Articular chondrocyte of knee joint (primary cell): ENCODE measurements around the gene KIF11. TPM values are rescaled to one million over a fixed set of nuclear protein-coding genes. Genes with fewer than 3 reads are reported as not detected.

Experiments
- small RNA-seq: library from RNA; depleted of rRNA; stranded (forward); fragments of <200 nt; gene quantifications from one replicate; pipeline ENCODE3, GENCODE V24; 2012
- total RNA-seq: library from RNA; depleted of rRNA; stranded (reverse); fragments of >200 nt; gene quantifications from 2 replicates; pipeline ENCODE4 v1.2.3, GENCODE V29; 2012

The KIF11 gene
- total RNA-seq: 18.4 and 26.5 TPM in 2 replicates

DNA sequence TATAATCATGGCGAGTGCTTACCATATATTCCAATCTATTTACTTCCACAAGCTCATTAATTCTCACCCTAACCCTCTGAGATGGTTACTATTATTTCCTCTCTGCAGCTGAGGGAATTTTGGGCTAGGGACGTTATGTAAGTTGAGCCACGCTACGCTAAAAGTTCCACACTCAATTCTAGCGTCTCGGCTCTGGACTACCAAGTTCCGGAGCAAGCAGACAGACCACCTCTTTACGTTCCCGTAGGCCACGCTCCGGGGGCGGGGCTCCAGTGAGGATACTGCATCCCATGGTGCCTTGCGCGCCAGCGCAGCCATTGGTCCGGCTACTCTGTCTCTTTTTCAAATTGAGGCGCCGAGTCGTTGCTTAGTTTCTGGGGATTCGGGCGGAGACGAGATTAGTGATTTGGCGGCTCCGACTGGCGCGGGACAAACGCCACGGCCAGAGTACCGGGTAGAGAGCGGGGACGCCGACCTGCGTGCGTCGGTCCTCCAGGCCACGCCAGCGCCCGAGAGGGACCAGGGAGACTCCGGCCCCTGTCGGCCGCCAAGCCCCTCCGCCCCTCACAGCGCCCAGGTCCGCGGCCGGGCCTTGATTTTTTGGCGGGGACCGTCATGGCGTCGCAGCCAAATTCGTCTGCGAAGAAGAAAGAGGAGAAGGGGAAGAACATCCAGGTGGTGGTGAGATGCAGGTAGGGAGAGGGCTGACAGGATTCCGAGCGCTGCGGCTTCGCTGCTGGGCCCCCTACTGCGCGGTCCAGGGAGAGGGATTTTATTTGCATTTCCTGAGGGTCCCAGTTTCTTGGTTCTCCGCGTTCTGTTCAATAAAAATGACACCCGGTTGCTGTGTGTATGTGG is at the start of gene KIF11:
TSS of gene KIF11 (plus strand) at position 370 of the 858 bp plus-strand sequence. CDS start at position 616, 246 bp downstream.

GRCh38 chr10:92573798-92574547 is 19.0 kb upstream of the KIF11 start, which contains the start of gene IDE:
Gene IDE, minus strand, starts transcription at chr10:92574093. Its CDS starts 74 bp downstream, at chr10:92574019.

DNA sequence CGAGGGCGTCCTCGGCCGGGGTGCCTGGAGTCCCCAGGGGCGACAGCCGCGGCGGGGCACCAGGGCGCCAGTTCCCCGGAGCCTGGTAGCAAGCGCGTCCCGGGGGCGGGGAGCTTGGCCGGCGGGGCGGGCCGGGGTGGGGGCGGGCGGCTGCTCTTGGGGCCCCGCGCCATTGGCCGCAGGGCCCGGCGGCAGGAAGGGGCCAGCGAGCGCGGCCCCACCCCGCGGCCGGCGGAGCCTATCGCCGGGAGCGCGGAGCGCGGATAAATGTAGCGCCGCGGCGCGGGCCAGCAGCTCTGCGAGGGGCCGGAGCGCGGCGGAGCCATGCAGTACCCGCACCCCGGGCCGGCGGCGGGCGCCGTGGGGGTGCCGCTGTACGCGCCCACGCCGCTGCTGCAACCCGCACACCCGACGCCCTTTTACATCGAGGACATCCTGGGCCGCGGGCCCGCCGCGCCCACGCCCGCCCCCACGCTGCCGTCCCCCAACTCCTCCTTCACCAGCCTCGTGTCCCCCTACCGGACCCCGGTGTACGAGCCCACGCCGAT is 96.8 kb downstream of the KIF11 start, which contains the start of gene HHEX:
TSS of gene HHEX (plus strand) at position 293 of the 548 bp plus-strand sequence. CDS start at position 325, 32 bp downstream.

Small RNA genes within 50 kb of the gene (small RNA-seq; reads per million reads assigned to genes)
- gene RN7SL644P: not detected

Other genes with a start within 250 kb of the KIF11 start
- 47.2 and 50.6 TPM in 2 replicates for gene IDE, start 19.0 kb upstream of the KIF11 start, total RNA-seq
- gene HHEX, start 96.8 kb downstream of the KIF11 start, total RNA-seq: 0.86 and 1.2 TPM in 2 replicates